ENCODE results near the gene PCAT6.
A peak's percentile ranks its signal among the peaks of the same experiment; 100 is the strongest.
"Not testable (repeated sequence)": the region's sequence is repeated elsewhere in the genome, so short reads cannot be mapped to it uniquely, and the experiment has no call there.

The PCAT6 gene

DNA sequence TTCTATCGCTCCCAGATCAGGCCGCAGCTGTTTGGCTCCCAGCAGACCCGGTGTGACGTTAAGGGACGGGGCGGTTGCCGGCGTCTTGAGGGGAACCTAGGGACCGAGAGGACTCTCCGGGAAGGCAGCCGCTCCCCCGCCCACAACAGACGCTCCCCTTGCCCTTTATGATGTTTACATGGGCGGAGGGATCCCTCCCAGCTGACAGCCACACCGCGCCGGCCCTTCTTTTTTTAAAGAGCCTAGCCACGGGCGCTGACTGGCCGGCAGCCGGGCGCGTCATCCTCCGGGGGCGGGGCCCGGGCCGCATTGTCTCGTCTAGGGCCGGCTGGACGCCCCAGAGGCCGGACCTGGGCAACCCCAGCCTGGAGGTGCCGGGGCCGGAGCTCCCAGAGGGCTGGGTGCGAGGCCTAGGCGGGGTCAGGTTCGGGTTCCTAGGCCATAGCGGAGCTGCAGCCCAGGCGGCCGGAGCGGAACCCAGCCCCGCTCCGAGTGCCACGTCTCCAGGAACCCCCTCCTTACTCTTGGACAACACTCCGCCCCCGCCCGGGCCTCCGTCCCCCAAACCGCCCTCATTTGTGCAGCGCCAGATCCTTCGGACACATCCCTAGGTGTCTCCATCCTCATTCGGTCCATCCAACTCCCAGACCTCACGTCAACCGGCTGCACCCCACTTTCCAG lies at the start of gene PCAT6:
TSS of gene PCAT6 (plus strand) at position 340 of the 681 bp plus-strand sequence.
- peak; percentile 66 for DNase-seq (ENCODE audit: low read depth in 2 of 2)

DNA sequence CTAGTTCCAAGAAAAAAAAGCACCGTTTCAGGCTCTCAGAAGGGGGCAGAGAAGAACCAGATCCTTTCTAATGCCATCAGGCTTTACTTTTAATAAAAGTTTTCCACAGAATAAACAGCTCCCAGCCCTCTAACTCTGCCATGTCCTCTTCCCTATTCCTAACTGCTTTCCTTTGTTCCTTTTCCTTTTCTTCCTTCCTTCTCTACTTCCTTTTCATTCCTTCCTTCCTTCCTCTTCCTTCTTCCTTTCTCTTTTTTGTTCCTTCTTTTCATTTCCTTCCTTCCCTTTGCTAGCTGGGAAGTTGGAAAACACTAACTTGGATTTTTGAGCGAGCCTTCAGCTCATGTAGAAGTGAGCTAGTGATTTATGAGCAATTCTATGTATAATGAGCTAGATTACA lies 48.7 kb upstream of the PCAT6 start:
- DNase-seq (ENCODE audit: low read depth in 2 of 2) = no peak

GRCh38 chr1:202765721-202766120 lies 45.0 kb upstream of the PCAT6 start:
- no peak for DNase-seq (ENCODE audit: low read depth in 2 of 2)

GRCh38 chr1:202770135-202770534 lies 40.6 kb upstream of the PCAT6 start:
- no peak for DNase-seq (ENCODE audit: low read depth in 2 of 2)

- no peak for DNase-seq (ENCODE audit: low read depth in 2 of 2)
These were observed 29.6 kb upstream of the PCAT6 start for GRCh38 chr1:202781180-202781579.

DNA sequence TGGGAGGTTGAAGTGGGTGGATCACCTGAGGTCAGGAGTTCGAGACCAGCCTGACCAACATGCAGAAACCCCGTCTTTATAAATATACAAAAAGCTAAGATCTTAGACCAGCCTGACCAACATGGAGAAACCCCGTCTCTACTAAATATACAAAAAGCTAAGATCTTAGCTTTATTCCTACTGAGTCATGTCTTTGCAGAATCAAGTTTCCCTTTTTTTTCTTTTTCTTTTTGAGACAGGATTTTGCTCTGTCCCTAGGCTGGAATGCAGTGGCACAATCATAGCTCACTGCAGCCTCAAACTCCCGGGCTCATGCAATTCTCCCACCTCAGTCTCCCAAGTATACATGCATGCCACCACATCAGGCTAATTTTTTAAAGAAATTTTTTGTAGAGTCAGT lies 23.9 kb upstream of the PCAT6 start:
- DNase-seq (ENCODE audit: low read depth in 2 of 2) = no peak

DNA sequence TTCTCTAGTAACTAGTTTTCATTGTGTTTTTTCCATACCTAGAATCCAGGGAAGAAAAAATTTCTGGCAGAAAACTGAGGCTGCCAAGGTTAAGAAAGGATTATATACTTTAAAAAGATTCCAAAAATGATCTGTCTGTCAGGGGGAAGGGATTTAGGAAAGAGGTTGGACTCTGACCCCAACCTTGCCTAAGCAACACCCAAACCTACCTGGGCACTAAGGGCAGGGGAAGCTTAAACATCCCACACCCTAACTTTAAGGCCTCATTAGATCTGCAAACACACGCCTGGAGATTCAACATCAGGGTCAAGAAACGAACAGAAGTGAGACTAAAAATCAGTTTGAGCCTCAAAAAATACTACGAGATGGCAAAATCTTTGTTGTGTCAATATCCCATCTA lies 22.0 kb upstream of the PCAT6 start:
- no peak for DNase-seq (ENCODE audit: low read depth in 2 of 2)

DNA sequence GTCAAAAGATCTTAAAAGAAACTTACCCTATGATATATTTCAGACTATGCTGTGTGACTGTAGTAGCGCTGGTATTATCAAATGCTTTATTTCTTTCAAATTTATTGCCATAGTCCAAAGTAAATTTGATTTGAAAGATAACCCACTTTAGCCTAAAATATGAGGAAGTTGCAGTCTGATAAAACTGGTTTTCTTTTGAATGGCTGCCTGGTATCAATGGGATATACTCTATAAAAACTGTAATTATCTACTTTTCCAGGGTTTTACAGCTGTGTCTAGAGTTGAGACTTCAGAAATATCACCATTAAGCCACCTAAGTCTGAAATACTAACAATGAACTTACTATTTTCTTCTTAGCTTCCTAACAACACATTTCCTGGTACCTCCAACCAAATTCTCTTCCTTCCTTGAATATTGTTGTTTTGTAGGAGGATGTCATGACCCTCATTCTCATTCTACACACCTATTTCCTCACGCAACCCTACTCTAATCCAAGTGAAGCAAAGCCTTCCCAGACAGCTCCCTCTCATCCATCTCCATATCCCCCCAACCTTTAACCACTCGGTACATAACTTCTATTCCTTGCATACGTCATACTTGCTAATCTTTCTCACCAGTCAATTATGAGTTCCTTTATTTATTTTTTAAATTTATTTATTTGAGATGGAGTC lies 19.5 kb upstream of the PCAT6 start:
- no peak for DNase-seq (ENCODE audit: low read depth in 2 of 2)

DNA sequence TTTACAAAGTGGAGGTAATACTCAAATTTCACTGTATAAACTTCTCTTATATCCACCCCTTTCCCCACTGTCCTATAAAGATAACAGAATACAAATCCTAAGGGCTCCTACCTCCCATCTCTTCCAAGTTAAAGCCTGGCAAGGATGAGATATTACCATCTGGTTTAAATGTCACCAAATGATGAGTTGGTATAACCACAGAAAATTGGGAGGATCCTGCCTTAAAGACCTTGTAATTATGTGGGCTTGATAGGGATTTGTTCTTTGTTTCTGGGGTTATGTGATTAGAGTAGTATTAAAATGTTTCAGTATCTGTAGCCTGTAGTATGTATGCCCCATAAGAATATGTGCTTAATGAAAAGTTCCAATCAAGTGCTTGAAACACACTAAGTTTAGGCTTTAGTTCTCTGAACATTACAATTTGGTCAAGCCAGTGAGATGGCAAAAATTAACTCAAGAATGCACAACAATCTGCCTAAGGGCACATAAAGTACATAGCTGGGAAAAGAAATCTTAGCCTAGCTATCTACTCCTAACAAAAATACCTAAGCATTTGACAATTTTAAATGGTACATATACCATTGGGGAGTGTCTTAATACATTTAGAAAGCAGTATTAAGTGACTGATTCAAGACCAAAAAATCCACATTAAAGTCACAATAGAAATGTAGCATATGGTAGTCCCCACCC lies 16.6 kb upstream of the PCAT6 start:
- no peak for DNase-seq (ENCODE audit: low read depth in 2 of 2)

GRCh38 chr1:202794931-202795330 lies 15.8 kb upstream of the PCAT6 start:
- DNase-seq (ENCODE audit: low read depth in 2 of 2) = not testable (repeated sequence)

DNA sequence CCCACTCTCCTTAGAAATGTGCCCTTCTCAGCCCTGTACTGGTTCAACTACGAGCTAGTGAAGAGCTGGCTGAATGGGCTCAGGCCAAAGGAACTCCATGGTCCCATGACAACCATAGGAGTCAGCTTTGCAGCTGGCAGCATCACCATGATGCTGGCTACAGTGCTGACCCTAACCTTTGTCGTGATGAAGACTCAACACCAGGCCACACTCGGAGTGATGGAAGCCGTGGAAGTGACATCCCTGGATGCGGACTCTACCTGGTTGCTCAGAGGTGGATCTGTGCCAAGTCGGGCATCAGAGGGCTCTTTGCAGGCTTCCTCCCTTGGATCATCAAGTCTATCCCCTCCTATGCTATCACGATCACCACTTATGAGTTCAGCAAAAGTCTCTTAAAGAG lies 14.1 kb upstream of the PCAT6 start:
- no peak for DNase-seq (ENCODE audit: low read depth in 2 of 2)

GRCh38 chr1:202798260-202798659 lies 12.5 kb upstream of the PCAT6 start:
- no peak for DNase-seq (ENCODE audit: low read depth in 2 of 2)

GRCh38 chr1:202798792-202799331 lies 11.9 kb upstream of the PCAT6 start:
- DNase-seq (ENCODE audit: low read depth in 2 of 2) = no peak

DNA sequence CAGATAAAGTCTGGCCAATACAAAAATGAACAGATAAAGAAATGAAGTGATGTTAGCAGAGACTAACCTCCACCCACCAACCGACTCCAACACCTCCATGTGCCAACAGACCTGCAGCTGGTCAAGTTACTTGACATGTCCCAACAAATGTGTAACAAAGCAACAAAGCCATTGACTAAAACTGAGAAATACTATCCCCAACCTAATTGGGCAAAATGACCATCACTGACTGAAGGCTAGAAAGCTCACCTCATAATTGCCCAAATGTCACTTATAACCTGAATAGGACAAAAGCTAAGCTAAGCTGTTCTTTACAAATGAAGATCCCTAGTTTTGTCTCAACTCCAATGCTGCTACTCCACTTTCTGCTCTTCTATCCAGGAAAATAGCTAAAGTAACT lies 10.0 kb upstream of the PCAT6 start:
- no peak for DNase-seq (ENCODE audit: low read depth in 2 of 2)

DNA sequence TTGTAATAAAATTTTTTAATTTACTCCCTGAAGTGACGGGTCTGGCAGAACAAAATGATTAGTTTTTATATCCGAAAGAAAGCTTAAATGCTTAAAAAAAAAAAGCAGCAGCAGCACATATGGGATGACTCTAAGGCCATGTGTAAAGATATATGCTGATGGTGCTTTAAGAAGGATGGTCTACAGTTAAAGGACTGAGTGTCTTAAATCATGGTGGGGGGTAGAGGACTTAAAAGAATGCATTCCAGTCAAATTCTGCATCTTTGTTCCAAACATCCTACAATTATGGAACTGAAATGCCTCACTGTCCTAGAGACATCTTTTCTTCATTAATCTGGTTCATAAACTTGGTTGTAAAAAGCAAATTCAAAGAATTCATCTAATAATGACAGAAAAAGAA lies 9.6 kb upstream of the PCAT6 start:
- no peak for DNase-seq (ENCODE audit: low read depth in 2 of 2)

- DNase-seq (ENCODE audit: low read depth in 2 of 2) = no peak
These were observed 8.7 kb upstream of the PCAT6 start for GRCh38 chr1:202802034-202802433.

DNA sequence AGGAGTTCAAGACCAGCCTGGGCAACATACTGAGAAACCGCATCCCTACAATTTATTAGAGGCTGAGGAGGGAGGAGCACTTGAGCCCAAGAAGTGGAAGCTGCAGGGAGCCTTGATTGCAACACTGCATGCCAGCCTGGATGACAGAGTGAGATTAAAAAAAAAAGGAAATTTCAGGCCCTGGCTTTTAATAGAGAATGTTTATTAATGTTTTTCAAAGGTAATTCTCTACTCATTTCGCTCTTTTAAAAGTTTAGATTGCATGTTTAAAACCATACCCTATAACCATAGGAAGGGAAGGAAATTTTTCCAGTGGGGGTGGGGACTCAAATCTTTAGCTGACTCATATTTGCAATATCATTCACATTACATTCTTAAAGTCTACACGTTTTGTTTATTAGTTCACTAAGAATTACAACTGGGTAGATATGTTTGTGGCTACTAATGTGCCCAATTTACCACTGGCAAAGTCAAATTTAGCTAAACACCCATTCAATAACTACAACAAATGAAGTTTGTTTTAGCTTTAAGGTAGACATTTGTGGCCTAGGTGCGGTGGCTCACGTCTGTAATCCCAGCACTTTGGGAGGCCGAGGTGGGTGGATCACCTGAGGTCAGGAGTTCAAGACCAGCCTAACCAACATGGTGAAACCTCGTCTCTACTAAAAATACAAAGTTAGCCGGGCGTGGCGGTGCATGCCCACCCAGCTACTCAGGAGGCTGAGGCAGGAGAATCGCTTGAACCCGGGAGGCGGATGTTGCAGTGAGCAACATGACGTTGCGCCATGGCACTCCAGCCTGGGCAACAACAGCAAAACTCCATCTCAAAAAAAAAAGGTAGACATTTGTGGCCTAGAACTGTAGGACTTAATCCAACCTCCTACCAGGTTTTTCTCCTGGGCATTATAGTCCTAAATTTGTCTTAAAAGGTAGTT lies 7.5 kb upstream of the PCAT6 start:
- DNase-seq (ENCODE audit: low read depth in 2 of 2) = no peak

DNA sequence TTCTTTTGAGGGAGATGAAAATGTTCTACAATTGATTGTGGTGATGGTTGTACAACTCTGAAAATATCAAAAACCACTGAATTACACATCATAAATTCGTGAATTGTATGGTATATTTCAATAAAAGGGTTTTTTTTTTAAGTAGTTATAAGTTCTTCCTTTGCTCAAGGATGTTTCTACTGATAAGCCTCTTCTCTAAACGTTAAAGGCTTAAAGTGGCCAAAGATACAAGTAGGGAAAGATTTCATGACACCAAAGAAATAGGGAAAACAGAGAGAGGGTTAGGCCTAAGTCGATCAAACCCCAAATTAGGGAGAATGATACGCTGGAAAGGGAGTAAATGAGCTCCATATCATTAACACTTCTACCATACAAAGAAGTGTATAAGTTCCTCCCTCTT lies 6.6 kb upstream of the PCAT6 start:
- DNase-seq (ENCODE audit: low read depth in 2 of 2) = no peak

GRCh38 chr1:202805886-202806844 lies 4.6 kb upstream of the PCAT6 start:
- DNase-seq (ENCODE audit: low read depth in 2 of 2) = no peak

DNA sequence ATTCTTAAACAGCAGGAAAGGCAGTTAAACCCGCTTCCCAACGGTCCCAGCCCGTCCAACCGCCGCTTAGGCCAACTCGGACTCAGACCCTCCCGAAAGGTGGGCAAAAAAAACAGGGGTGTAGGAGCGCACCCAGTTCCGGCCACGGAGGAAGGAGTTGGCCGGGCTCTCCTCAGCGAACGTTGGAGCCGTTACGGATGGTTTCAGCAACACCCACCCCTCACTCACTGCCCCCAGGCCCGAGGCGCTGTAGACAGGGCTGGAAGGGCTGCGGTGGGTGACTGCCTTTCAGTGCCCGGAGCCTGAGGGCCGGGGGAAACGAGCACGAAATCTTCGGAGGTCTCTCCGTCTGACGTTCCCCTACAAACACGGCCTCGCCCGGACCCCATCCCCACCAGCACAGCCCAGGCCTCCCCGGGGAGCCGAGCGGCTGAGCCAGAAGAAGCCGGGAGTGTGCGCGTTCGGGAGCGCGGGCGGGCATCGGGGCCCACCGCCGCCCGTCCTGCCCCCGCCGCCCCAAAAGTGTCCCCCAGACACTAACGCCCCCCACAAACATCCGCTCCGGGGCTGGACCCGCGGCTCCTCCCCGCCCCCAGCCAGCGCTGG lies 3.8 kb upstream of the PCAT6 start:
- peak in 1 of 2 donors; percentile 5 for DNase-seq (ENCODE audit: low read depth in 2 of 2)
